ENCODE results near the gene WDR45.

GRCh38 chrX:49070988-49071387 is 8.7 kb downstream of the WDR45 start:
- TF ChIP-seq JUNB (IDR thresholded peaks at IDR 0.05; ENCODE audit: unreplicated experiment) (no peak), CTCF (conservative IDR thresholded peaks at IDR 0.05; ENCODE audit: low read depth in 2 of 2) (no peak), REST (IDR thresholded peaks at IDR 0.05; ENCODE audit: unreplicated experiment) (no peak), POLR2AphosphoS5 (IDR thresholded peaks at IDR 0.05; ENCODE audit: low read depth) (no peak), EZH2 (IDR thresholded peaks at IDR 0.05; ENCODE audit: low read depth, unreplicated experiment) (no peak)
